Lower leg skin (tissue), 4 donors: ENCODE results near the gene MPST. TPM values are rescaled to one million over a fixed set of nuclear protein-coding genes. Genes with fewer than 3 reads are reported as not detected.
A peak's percentile ranks its signal among the peaks of the same experiment; 100 is the strongest.

Experiments used
- DNase-seq, 2 donors: peaks; one replicate each; pipeline ENCODE4 v3.0.0-alpha.2; 2019; ENCODE audit warnings: low spot score in 2 of 2
- H3K4me3 ChIP-seq: fragments of 200-600 bp; sonication (generic); 2 replicates; pipeline ENCODE4 v1.5.1; 2017; ENCODE audit warnings: mild to moderate bottlenecking, low read depth; ENCODE audit not compliant: poor library complexity, severe bottlenecking
- CTCF ChIP-seq, 3 donors: fragments of 450-650 bp; IDR thresholded peaks; one replicate each; pipeline ENCODE4 v1.5.1; 2016; ENCODE audit warnings: antibody characterized with exemption in 3 of 3, mild to moderate bottlenecking in 3 of 3, moderate library complexity in 2 of 3
- POLR2A ChIP-seq, 2 donors: fragments of 450-650 bp; IDR thresholded peaks; one replicate each; pipeline ENCODE4 v1.6.1; 2016 to 2017; ENCODE audit warnings: antibody characterized with exemption in 2 of 2, mild to moderate bottlenecking in 1 of 2, moderate library complexity in 1 of 2
- WGBS, 2 donors: methylation state at CpG; one replicate each; pipeline ENCODE4 v1.1.5; 2018; 5-methylcytosine and 5-hydroxymethylcytosine counted together
- intact Hi-C: fragments of 100-400 bp; cut with DNase I; formaldehyde crosslinking; loops from one replicate; pipeline ENCODE4 v1.15.0; 2023; ENCODE audit warnings: low total_unique reads
- total RNA-seq, 4 donors: library from RNA; depleted of rRNA; stranded (reverse); fragments of >200 nt; gene quantifications; one replicate each; pipeline ENCODE4 v1.1.0, GENCODE V29; 2016

The MPST gene
- total RNA-seq, 4 donors from 2014 or later: 225 to 336 (median 276) TPM

- no peak for DNase-seq
- H3K4me3 ChIP-seq: no peak overlapping the region
- TF ChIP-seq POLR2A (IDR thresholded peaks at IDR 0.05): no peak
- TF ChIP-seq CTCF (IDR thresholded peaks at IDR 0.05): no peak
- WGBS, 2 donors: 71 to 75% methylated on average over 7 of the region's 7 CpGs
- intact Hi-C loops: no loop called here
Observed at GRCh38 chr22:37043209-37043827, 23.8 kb downstream of the MPST start.

GRCh38 chr22:37043828-37044538 is 24.4 kb downstream of the MPST start:
- 38 to 46% methylated on average over 16 to 17 of the region's 17 CpGs for whole genome bisulfite sequencing, 2 donors
- no peak for TF ChIP-seq CTCF (IDR thresholded peaks at IDR 0.05)
- TF ChIP-seq POLR2A (IDR thresholded peaks at IDR 0.05): no peak
- intact Hi-C loops: no loop called here
- peak in 1 of 2 donors; percentile 45 for DNase-seq
- H3K4me3 ChIP-seq: no peak overlapping the region

- no peak overlapping the region for H3K4me3 ChIP-seq
- 74 to 78% methylated on average over 9 of the region's 9 CpGs for WGBS, 2 donors
- DNase-seq: no peak
- TF ChIP-seq POLR2A (IDR thresholded peaks at IDR 0.05) (no peak), CTCF (IDR thresholded peaks at IDR 0.05) (no peak)
- intact Hi-C loops: no loop called here
Observed at GRCh38 chr22:37044634-37045625, 25.4 kb downstream of the MPST start.

- TF ChIP-seq POLR2A (IDR thresholded peaks at IDR 0.05) (no peak), CTCF (IDR thresholded peaks at IDR 0.05) (no peak)
- DNase-seq: no peak
- intact Hi-C loops: no loop called here
- H3K4me3 ChIP-seq: no peak overlapping the region
- 43 to 50% methylated on average over 4 of the region's 4 CpGs for WGBS, 2 donors
Observed at GRCh38 chr22:37045958-37046357, 26.4 kb downstream of the MPST start.

GRCh38 chr22:37046589-37046988 is 27.0 kb downstream of the MPST start:
- 88% methylated on average over 6 of the region's 6 CpGs; no CpG with 5 or more reads in 1 of the 2 donors for WGBS, 2 donors
- TF ChIP-seq CTCF (IDR thresholded peaks at IDR 0.05): no peak
- TF ChIP-seq POLR2A (IDR thresholded peaks at IDR 0.05): no peak
- DNase-seq: no peak
- intact Hi-C loops: no loop called here
- no peak overlapping the region for H3K4me3 ChIP-seq
